GM21786 (cell line): ENCODE results near the gene NFIX.

Experiments
- ATAC-seq: cut with Tn5 transposase; IDR thresholded peaks from one replicate; pipeline ENCODE4 v1.9.1; 2021; ENCODE audit not compliant: unreplicated experiment

The NFIX gene

GRCh38 chr19:13090511-13091231 is 95.4 kb downstream of the NFIX start:
- no peak for ATAC-seq

- no peak for ATAC-seq
These were observed 96.3 kb downstream of the NFIX start for GRCh38 chr19:13091400-13092157.

- ATAC-seq, result no peak
These were observed 96.9 kb downstream of the NFIX start for GRCh38 chr19:13092158-13092543.

GRCh38 chr19:13092606-13093235 is 97.4 kb downstream of the NFIX start:
- ATAC-seq, result no peak

- ATAC-seq, result no peak
These were observed 98.3 kb downstream of the NFIX start for GRCh38 chr19:13093407-13094105.

GRCh38 chr19:13094106-13094504 is 98.8 kb downstream of the NFIX start:
- ATAC-seq, result no peak

- ATAC-seq, result no peak
These were observed 99.6 kb downstream of the NFIX start for GRCh38 chr19:13094771-13095392.

GRCh38 chr19:13095393-13095784 is 100.1 kb downstream of the NFIX start:
- ATAC-seq, result no peak

GRCh38 chr19:13095934-13096927 is 101.0 kb downstream of the NFIX start:
- no peak for ATAC-seq

GRCh38 chr19:13097033-13097462 is 101.8 kb downstream of the NFIX start:
- ATAC-seq, result no peak

- ATAC-seq, result no peak
These were observed 102.4 kb downstream of the NFIX start for GRCh38 chr19:13097463-13098258.

GRCh38 chr19:13098277-13099072 is 103.2 kb downstream of the NFIX start:
- no peak for ATAC-seq

GRCh38 chr19:13099073-13099999 is 104.1 kb downstream of the NFIX start:
- ATAC-seq, result no peak

GRCh38 chr19:13100031-13100588 is 104.8 kb downstream of the NFIX start:
- no peak for ATAC-seq

GRCh38 chr19:13100841-13101589 is 105.7 kb downstream of the NFIX start:
- no peak for ATAC-seq
